Measurements from ENCODE around the gene ADGRF4.
"Not testable (repeated sequence)": the region's sequence is repeated elsewhere in the genome, so short reads cannot be mapped to it uniquely, and the experiment has no call there.

ADGRF4 gene

DNA sequence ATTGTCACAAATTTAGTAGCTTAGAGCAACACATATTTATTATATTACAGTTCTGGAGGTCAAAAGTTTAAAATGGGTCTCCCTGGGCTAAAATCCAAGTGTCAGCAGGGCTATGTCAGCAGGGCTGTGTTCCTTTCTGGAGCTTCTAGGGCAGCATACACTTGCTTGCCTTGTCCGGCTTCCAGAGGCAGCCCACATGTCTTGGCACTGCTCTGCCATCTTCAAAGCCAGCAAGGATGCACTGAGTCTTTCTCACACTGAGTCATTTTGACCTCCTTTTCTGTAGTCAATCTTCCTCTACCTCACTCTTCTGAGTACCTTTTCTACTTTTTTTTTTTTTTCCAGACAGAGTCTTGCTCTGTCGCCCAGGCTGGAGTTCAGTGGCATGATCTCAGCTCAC is 39.0 kb downstream of the ADGRF4 start:
- DNase-seq = no peak

DNA sequence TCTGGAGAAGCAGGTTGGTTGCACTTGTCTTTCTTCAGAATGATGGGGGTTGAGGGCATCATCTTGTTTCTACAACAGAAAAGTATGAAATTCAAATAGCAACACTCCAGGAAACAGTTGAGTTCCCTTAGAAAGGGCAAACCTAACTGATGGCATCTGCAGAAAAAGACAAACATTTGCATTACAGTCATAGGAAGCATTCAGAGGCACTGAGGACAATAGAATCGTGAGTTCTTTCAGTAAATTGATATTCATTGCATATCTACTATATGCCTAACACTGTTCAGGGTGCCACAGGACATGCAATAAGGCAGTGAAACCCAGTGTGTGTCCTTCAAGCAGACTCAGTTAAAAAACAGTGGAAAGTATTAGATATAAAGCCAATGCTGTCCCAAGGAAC is 42.3 kb downstream of the ADGRF4 start:
- no peak for DNase-seq

DNA sequence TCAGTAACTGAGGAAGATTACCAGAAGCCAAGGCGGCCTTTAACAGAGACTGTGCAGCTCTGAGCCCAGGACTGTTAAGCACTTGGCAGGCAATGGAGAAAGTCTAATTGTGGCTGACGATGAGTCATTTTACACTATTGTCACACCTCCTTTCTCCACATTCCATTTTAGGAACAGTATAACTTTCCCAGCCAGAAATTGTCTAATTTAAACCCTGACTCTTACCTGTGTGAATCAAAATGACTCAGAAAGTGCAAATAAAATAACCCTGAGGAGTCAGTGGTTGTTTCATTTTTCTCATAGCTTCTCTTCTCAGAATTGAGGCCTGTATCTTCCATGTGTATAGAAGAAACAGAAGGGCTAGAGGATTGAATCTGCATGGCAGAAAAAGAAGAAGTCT is 43.4 kb downstream of the ADGRF4 start:
- no peak for DNase-seq

DNA sequence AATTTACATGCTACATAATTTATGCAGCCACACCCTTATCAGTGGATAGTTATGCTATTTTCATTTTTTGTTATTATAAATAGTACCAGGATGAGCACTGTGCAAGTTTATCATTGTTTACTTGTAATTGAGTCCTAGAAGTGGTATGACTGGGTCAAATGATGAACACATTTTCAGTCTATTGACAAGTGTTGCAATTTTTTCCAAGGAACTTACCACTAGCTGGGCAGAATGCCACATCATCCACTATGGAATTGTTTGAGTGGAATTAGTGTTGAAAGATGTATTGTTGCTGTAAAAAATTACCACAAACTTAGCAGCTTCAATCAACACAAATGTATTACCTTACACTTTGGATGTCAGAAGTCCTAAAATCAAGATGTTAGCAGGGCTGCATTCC is 45.4 kb downstream of the ADGRF4 start:
- DNase-seq = no peak

DNA sequence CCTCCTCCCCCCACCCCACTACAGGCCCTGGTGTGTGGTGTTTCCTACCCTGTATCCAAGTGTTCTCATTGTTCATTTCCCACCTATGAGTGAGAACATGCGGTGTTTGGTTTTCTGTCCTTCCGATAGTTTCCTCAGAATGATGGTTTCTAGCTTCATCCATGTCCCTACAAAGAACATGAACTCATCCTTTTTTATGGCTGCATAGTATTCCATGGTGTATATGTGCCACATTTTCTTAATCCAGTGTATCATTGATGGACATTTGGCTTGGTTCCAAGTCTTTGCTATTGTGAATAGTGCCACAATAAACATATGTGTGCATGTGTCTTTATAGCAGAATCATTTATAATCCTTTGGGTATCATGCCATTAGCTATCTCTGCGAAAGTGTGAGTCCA is 46.9 kb downstream of the ADGRF4 start:
- DNase-seq = not testable (repeated sequence)

DNA sequence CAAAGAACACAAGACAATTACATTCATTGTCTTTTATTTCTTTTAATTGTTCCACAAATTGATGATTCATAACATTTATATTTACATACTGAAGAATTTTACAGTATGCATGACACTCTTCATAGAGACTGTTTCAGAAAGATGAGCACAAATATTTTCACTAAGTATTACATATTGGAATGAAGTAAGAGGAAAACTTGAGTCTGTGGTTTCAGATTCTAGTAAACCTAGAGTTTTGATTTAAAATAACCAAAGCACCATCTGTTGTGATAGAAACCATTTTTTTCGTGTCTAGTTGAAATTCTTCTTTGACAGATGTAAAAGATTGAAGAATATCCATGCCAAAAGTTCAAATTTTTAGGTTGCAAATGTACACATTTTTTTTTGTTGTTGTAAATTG is 51.4 kb downstream of the ADGRF4 start:
- DNase-seq = no peak

DNA sequence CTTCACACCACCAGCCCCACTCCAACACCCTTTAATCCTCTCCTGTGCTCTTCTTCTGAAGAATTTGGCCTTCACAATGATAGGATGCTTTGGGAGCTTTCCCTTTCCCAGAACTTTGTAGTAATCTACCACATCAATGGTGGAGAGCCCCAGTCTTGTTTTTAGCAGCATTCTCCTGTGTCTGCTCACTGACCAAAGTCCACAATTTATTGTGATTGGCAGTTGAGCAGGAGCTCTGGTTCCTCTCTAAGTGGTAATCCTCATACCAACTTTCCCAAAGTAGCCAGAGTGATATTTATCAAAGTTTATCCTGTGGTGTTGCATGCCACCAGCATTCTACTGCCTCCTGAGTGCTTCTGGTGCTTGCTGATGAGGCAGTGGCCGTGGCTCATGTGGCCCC is 54.4 kb downstream of the ADGRF4 start:
- no peak for DNase-seq

DNA sequence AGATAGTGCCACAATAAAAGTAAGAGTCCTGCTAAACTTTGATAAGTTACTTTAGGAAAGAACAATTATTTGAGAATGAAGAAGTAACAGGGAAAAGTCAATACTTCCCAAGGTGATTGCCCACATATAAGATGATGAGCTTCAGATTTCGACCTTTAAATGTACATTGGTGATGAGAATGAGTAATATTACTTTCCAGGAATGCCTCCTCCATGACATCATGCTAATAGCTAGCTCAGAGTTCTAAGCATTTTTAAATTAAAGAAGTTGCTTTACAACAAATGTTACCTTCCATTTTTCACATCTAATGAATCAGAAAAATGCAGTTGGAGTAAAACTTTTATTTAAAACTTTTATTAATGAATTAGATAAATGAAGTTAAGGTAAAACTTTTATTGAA is 61.0 kb downstream of the ADGRF4 start:
- no peak for DNase-seq

DNA sequence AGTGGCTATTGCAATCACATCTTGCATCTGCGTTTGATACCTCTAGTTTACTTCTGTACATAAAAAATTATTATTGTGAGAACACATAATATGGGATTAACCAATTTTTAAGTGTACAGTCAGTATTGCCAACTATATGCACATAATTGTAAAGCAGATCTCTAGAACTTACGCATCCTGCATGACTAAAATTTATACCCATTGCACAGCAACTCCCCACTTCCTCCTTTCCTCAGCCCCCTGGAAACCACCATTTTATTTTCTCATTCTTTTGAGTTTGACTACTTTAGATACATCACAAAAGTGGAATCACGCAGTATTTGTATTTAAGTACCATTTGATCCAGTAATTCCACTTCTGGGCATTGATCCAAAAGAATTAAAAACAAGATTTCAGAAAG is 64.1 kb downstream of the ADGRF4 start:
- no peak for DNase-seq

DNA sequence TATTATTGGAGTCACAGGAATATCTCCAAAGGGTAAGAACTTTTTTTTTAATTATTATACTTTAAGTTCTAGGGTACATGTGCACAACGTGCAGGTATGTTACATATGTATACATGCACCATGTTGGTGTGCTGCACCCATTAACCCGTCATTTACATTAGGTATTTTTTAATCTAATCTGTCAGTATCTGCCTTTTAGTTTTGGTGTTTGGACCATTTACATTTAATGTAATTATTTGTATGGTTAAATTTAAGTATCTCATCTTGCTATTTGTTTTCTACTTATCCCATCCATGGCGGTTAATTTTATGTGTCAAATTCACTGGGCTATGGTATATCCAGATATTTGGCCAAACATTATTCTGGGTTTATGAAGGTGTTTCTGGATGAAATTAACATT is 68.1 kb downstream of the ADGRF4 start:
- DNase-seq = no peak

DNA sequence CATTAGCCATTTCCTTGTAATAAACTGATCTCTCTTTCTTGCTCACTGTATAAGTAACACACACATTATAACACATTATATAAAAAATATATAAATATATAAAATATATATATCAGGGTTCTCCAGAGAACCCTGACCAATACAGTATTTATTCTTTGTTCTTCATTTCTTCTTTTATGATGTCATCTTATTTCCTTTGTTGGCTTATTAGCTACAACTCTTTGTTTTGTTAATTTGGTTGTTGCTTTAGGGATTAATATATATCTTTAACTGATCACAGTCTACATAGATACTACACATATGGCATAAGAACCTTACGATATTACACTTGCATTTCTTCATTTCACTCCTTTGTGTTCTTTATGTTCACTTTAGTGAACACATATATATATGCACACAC is 68.7 kb downstream of the ADGRF4 start:
- DNase-seq = no peak

DNA sequence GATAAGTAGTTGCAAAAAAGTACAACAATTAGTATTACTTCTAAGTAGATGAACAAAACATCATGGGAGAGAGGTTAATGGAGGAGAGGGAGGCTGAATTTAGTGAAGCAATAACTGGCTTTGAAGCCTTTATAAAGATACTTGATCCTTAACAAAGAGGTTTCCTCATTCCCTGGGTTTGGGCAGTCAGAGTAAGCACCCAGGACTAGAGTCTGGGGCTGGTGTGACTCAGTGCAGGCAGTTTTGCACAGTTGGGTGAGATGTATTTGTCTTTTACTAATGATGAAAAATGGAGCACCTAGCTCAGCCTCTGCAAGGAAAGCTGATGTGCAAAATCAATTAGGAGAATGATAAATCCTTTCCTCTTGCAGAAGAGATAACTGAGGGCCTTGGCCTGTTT is 71.6 kb downstream of the ADGRF4 start:
- DNase-seq = no peak

Data from stimulated activated naive CD4-positive, alpha-beta T cell treated with Interleukin-2 at 50 U/mL for 16 hours (primary cell).